A549 (cell line): ENCODE measurements around the gene C3orf49. TPM values are rescaled to one million over a fixed set of nuclear protein-coding genes. Genes with fewer than 3 reads are reported as not detected.

Source experiments
- ATAC-seq, 2 experiments: fragments of 200-7000 bp in 1 of 2; fragments of >200 bp in 1 of 2; cut with Nextera tagmentation in 1 of 2; cut with Tn5 transposase in 1 of 2; 3 replicates each; pipeline versions ENCODE4 v1.8.0 to v1.9.1; 2018 to 2020; ENCODE audit warnings: mild to moderate bottlenecking in 1 of 2, moderate library complexity in 1 of 2
- CTCF ChIA-PET: fragments of 300-600 bp; sonication (Branson Sonifier 250); formaldehyde crosslinking; extraction: SDS; loops from one replicate; lab custom pipeline; 2021; ENCODE audit warnings: antibody characterized with exemption, inconsistent platforms; lab: Yijun Ruan, JAX
- POLR2A ChIA-PET: fragments of 350-600 bp; formaldehyde crosslinking; extraction: SDS; loops from one replicate; lab custom pipeline; 2021; ENCODE audit warnings: antibody characterized with exemption, inconsistent platforms; lab: Yijun Ruan, JAX
- DNase-seq, 2 experiments: peaks; one replicate each; pipeline versions ENCODE4 v3.0.0 to v3.0.0-alpha.2; 2011 to 2016; ENCODE audit warnings: low read depth in 1 of 2, low spot score in 1 of 2
- FAIRE-seq: peaks from 2 replicates; lab custom pipeline; 2011; peaks lifted over from hg19 to GRCh38; lab: Jason Lieb, UNC
- H3K27ac ChIP-seq, 2 experiments: fragments of >200 bp; sonication (Bioruptor Twin); formaldehyde crosslinking; 3 replicates each; pipeline ENCODE4 v1.5.1; 2016 to 2017
- H3K4me1 ChIP-seq: fragments of >200 bp; sonication (Bioruptor Twin); formaldehyde crosslinking; 3 replicates; pipeline ENCODE4 v1.6.1; 2016
- H3K4me2 ChIP-seq: fragments of >200 bp; sonication (Bioruptor Twin); formaldehyde crosslinking; 3 replicates; pipeline ENCODE4 v1.6.1; 2016
- H3K4me3 ChIP-seq: fragments of >200 bp; sonication (Bioruptor Twin); formaldehyde crosslinking; 3 replicates; pipeline ENCODE4 v1.5.1; 2016
- H3K9me3 ChIP-seq: fragments of >200 bp; sonication (Bioruptor Twin); formaldehyde crosslinking; 3 replicates; pipeline ENCODE4 v1.6.1; 2016
- CBX2 ChIP-seq: fragments of 200-600 bp; sonication (generic); IDR thresholded peaks from 2 replicates; pipeline ENCODE4 v1.6.1; 2016; ENCODE audit warnings: low read depth, mild to moderate bottlenecking, borderline replicate concordance
- CBX8 ChIP-seq: fragments of 200-600 bp; sonication (generic); IDR thresholded peaks from 2 replicates; pipeline ENCODE4 v1.6.1; 2016
- EP300 ChIP-seq, 2 experiments: fragments of >200 bp; sonication (Bioruptor Twin); formaldehyde crosslinking; IDR thresholded peaks; 2 replicates in 1 of 2; 3 replicates in 1 of 2; pipeline ENCODE4 v1.6.1; 2016 to 2017
- ESRRA ChIP-seq: fragments of 150-350 bp; IDR thresholded peaks from 2 replicates; pipeline ENCODE4 v1.6.1; 2014; ENCODE audit warnings: mild to moderate bottlenecking, low read length, borderline replicate concordance
- FOSL2 ChIP-seq, 2 experiments: fragments of 450-650 bp in 1 of 2; fragments of >200 bp in 1 of 2; sonication (Bioruptor Twin) in 1 of 2; formaldehyde crosslinking; IDR thresholded peaks; 2 replicates each; pipeline versions ENCODE4 v1.5.0 to v1.6.1; 2016 to 2020; ENCODE audit warnings: mild to moderate bottlenecking in 1 of 2, moderate library complexity in 1 of 2
- FOXS1 ChIP-seq: fragments of 250-450 bp; sonication (Bioruptor Pico); IDR thresholded peaks from 2 replicates; pipeline ENCODE4 v1.5.0; 2020; ENCODE audit warnings: mild to moderate bottlenecking, moderate library complexity
- GATA3 ChIP-seq: IDR thresholded peaks from 2 replicates; pipeline ENCODE4 v1.6.1; 2012; ENCODE audit warnings: borderline replicate concordance
- HDAC2 ChIP-seq: fragments of 200-600 bp; sonication (generic); IDR thresholded peaks from 2 replicates; pipeline ENCODE4 v1.6.1; 2016
- HEYL ChIP-seq: fragments of 250-450 bp; sonication (Bioruptor Pico); IDR thresholded peaks from 2 replicates; pipeline ENCODE4 v1.8.0; 2021; ENCODE audit warnings: mild to moderate bottlenecking, moderate library complexity
- HOXB5 ChIP-seq: fragments of 250-450 bp; sonication (Bioruptor Pico); IDR thresholded peaks from 2 replicates; pipeline ENCODE4 v1.5.0; 2020; ENCODE audit warnings: mild to moderate bottlenecking, moderate library complexity
- JUNB ChIP-seq: fragments of >200 bp; sonication (Bioruptor Twin); formaldehyde crosslinking; IDR thresholded peaks from 2 replicates; pipeline ENCODE4 v1.6.1; 2016
- KDM1A ChIP-seq: fragments of 200-600 bp; sonication (generic); IDR thresholded peaks from 2 replicates; pipeline ENCODE4 v1.6.1; 2016; ENCODE audit warnings: low read depth, mild to moderate bottlenecking
- MAFK ChIP-seq: fragments of 450-650 bp; IDR thresholded peaks from 2 replicates; pipeline ENCODE4 v1.6.1; 2014; ENCODE audit not compliant: partially characterized antibody
- NFE2L2 ChIP-seq: fragments of 150-350 bp; conservative IDR thresholded peaks from 2 replicates; pipeline ENCODE4 v1.6.1; 2014; ENCODE audit warnings: low read length
- NPAS2 ChIP-seq: fragments of 250-450 bp; sonication (Bioruptor Pico); IDR thresholded peaks from 2 replicates; pipeline ENCODE4 v1.8.0; 2022; ENCODE audit warnings: mild to moderate bottlenecking, moderate library complexity, borderline replicate concordance
- POLR2AphosphoS2 ChIP-seq: conservative IDR thresholded peaks from 2 replicates; pipeline ENCODE4 v1.6.1; 2012; ENCODE audit warnings: low read length, improper control_type of control experiment, inconsistent platforms
- RAD21 ChIP-seq, 2 experiments: fragments of >200 bp in 1 of 2; sonication (Bioruptor Twin) in 1 of 2; formaldehyde crosslinking in 1 of 2; IDR thresholded peaks in 1 of 2; conservative IDR thresholded peaks in 1 of 2; 2 replicates in 1 of 2; 3 replicates in 1 of 2; pipeline ENCODE4 v1.6.1; 2012 to 2018; ENCODE audit warnings: inconsistent platforms in 1 of 2
- RCOR1 ChIP-seq: fragments of 150-350 bp; IDR thresholded peaks from 2 replicates; pipeline ENCODE4 v1.6.1; 2014; ENCODE audit warnings: antibody characterized with exemption, low read length, low read depth
- RNF2 ChIP-seq: fragments of 200-600 bp; sonication (generic); IDR thresholded peaks from 2 replicates; pipeline ENCODE4 v1.6.1; 2016; ENCODE audit warnings: low read depth, mild to moderate bottlenecking, antibody characterized with exemption, moderate library complexity, borderline replicate concordance
- SREBF2 ChIP-seq: fragments of 450-650 bp; IDR thresholded peaks from 2 replicates; pipeline ENCODE4 v1.6.1; 2014; ENCODE audit warnings: mild to moderate bottlenecking, moderate library complexity
- TFCP2L1 ChIP-seq: fragments of 250-450 bp; sonication (Bioruptor Pico); IDR thresholded peaks from 2 replicates; pipeline ENCODE4 v1.5.0; 2021; ENCODE audit warnings: mild to moderate bottlenecking
- ZC3H11A ChIP-seq: fragments of 450-650 bp; IDR thresholded peaks from 2 replicates; pipeline ENCODE4 v1.6.1; 2014; ENCODE audit warnings: antibody characterized with exemption, mild to moderate bottlenecking
- ZFP36 ChIP-seq: fragments of 450-650 bp; IDR thresholded peaks from 2 replicates; pipeline ENCODE4 v1.6.1; 2014; ENCODE audit warnings: borderline replicate concordance; ENCODE audit not compliant: partially characterized antibody
- WGBS: methylation state at CpG from one replicate; pipeline ENCODE4 v1.1.6; 2017; ENCODE audit errors: missing lambda C conversion rate; 5-methylcytosine and 5-hydroxymethylcytosine counted together
- polyA plus RNA-seq, 4 experiments: library from polyadenylated mRNA; depleted of rRNA in 3 of 4; stranded (reverse); fragments of >200 nt; fragmentation: RNase III in 1 of 4; extraction: RNeasy Plus Mini Kit Qiagen cat#74134 plus additional on column Dnase treatment in 1 of 4; gene quantifications; 2 replicates in 3 of 4; 3 replicates in 1 of 4; pipeline ENCODE4 v1.2.3, GENCODE V29; 2011 to 2017
- TF ChIP-seq, protein P1 (sequence below): fragments of 250-450 bp; sonication (Bioruptor Pico); IDR thresholded peaks from 2 replicates; pipeline ENCODE4 v1.5.0; 2021; ENCODE audit warnings: mild to moderate bottlenecking, moderate library complexity, borderline replicate concordance
- TF ChIP-seq, protein P2 (sequence below): fragments of 200-600 bp; sonication (generic); IDR thresholded peaks from 2 replicates; pipeline ENCODE4 v1.6.1; 2016; ENCODE audit warnings: antibody characterized with exemption, mild to moderate bottlenecking, moderate library complexity
- TF ChIP-seq, protein P3 (sequence below): IDR thresholded peaks from 2 replicates; pipeline ENCODE4 v1.6.1; 2012; ENCODE audit warnings: low read depth, borderline replicate concordance
- TF ChIP-seq, protein P4 (sequence below): IDR thresholded peaks from 2 replicates; pipeline ENCODE4 v1.6.1; 2012
- TF ChIP-seq, protein P5 (sequence below): fragments of 450-650 bp; IDR thresholded peaks from 2 replicates; pipeline ENCODE4 v1.6.1; 2014; ENCODE audit warnings: antibody characterized with exemption
- TF ChIP-seq, protein P6 (sequence below): fragments of >200 bp; sonication (Bioruptor Twin); formaldehyde crosslinking; IDR thresholded peaks from 3 replicates; pipeline ENCODE4 v1.5.1; 2016

The C3orf49 gene
- polyA plus RNA-seq, 2 of the 4 experiments (the other 2 are of a cell fraction): not detected

DNA sequence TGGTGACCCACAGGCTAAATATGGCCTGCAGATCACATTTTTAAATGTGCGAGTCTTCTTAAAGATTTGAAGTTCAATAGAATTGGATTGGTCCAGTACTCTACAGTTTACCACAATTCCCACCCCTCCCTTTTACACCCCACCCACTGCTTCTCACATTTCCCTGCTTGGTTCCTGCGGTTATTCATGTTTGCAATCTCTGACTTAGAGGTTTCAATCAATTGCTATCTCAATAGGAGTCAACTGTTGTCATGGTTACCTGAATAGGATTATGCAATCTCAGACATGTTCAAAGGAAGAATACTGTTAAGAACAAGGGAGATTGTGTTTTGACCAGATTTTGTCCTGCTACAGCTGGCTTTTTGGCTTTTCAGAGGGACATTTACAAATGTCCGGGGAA is 4.9 kb upstream of the C3orf49 start:
- Histone ChIP-seq H3K4me1 (no peaks in the 10 kb centered on the region), H3K9me3 (no peaks in the 10 kb centered on the region), H3K27ac (no peak overlapping the region), H3K4me2 (no peak overlapping the region), H3K4me3 (no peak overlapping the region)
- ChIA-PET CTCF (interaction anchor here (1.1 to 2.1 kb wide), 2 partner anchors 462 to 464 kb away, joined by 3 to 10 read pairs; no protein-coding TSS in a partner anchor), POLR2A (no interaction called here)
- TF ChIP-seq, protein P1, sequence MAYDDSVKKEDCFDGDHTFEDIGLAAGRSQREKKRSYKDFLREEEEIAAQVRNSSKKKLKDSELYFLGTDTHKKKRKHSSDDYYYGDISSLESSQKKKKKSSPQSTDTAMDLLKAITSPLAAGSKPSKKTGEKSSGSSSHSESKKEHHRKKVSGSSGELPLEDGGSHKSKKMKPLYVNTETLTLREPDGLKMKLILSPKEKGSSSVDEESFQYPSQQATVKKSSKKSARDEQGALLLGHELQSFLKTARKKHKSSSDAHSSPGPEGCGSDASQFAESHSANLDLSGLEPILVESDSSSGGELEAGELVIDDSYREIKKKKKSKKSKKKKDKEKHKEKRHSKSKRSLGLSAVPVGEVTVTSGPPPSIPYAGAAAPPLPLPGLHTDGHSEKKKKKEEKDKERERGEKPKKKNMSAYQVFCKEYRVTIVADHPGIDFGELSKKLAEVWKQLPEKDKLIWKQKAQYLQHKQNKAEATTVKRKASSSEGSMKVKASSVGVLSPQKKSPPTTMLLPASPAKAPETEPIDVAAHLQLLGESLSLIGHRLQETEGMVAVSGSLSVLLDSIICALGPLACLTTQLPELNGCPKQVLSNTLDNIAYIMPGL: no peak
- TF ChIP-seq NFE2L2 (no peak), JUNB (no peak), FOXS1 (CRISPR knock-in tag) (no peak), FOSL2 (IDR thresholded peaks at IDR 0.05) (no peak), FOSL2 (CRISPR knock-in tag; IDR thresholded peaks at IDR 0.05) (no peak), NPAS2 (CRISPR knock-in tag) (no peak), HOXB5 (CRISPR knock-in tag) (no peak), RCOR1 (no peak), SREBF2 (no peak), TFCP2L1 (CRISPR knock-in tag) (no peak)
- TF ChIP-seq, protein P2, sequence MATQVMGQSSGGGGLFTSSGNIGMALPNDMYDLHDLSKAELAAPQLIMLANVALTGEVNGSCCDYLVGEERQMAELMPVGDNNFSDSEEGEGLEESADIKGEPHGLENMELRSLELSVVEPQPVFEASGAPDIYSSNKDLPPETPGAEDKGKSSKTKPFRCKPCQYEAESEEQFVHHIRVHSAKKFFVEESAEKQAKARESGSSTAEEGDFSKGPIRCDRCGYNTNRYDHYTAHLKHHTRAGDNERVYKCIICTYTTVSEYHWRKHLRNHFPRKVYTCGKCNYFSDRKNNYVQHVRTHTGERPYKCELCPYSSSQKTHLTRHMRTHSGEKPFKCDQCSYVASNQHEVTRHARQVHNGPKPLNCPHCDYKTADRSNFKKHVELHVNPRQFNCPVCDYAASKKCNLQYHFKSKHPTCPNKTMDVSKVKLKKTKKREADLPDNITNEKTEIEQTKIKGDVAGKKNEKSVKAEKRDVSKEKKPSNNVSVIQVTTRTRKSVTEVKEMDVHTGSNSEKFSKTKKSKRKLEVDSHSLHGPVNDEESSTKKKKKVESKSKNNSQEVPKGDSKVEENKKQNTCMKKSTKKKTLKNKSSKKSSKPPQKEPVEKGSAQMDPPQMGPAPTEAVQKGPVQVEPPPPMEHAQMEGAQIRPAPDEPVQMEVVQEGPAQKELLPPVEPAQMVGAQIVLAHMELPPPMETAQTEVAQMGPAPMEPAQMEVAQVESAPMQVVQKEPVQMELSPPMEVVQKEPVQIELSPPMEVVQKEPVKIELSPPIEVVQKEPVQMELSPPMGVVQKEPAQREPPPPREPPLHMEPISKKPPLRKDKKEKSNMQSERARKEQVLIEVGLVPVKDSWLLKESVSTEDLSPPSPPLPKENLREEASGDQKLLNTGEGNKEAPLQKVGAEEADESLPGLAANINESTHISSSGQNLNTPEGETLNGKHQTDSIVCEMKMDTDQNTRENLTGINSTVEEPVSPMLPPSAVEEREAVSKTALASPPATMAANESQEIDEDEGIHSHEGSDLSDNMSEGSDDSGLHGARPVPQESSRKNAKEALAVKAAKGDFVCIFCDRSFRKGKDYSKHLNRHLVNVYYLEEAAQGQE: no peak
- DNase-seq (no peak), FAIRE-seq (no peak), ATAC-seq (no peak)
- WGBS: 95% methylated on average over 3 of the region's 3 CpGs

DNA sequence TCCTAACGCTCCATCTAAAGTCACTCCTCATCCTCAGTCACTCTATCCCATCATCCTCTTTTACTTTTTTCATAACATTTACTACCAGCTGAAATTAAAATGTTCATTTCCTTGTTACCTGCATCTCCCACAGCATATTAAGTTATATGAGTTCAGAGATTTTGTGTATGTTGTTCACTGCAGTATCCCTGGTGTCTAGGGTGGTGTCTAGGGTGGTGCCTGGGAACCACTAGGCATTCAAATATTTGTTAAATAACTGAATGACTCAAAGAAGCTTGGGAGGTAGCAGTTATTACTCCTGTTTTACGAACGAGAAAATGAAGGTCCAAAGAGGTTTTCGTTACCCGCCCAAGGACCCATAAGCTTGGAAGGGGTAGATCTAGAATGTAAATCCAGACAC is 1.9 kb upstream of the C3orf49 start:
- no peak overlapping the region for H3K4me3 ChIP-seq
- WGBS: 85% methylated on average over 5 of the region's 5 CpGs
- FAIRE-seq: no peak
- ATAC-seq: no peak
- no peaks in the 10 kb centered on the region for H3K9me3 ChIP-seq
- H3K4me1 ChIP-seq: no peaks in the 10 kb centered on the region
- TF ChIP-seq RAD21 (conservative IDR thresholded peaks at IDR 0.05 in 1 of 2, IDR thresholded peaks at IDR 0.05 in 1 of 2) (no peak), CBX2 (no peak), ZFP36 (no peak), RNF2 (no peak), GATA3 (no peak), CBX8 (no peak), HDAC2 (no peak), POLR2AphosphoS2 (no peak), ZC3H11A (no peak), KDM1A (no peak), EP300 (IDR thresholded peaks at IDR 0.05) (no peak), ESRRA (no peak), MAFK (no peak), HEYL (CRISPR knock-in tag) (no peak)
- TF ChIP-seq, protein P3, sequence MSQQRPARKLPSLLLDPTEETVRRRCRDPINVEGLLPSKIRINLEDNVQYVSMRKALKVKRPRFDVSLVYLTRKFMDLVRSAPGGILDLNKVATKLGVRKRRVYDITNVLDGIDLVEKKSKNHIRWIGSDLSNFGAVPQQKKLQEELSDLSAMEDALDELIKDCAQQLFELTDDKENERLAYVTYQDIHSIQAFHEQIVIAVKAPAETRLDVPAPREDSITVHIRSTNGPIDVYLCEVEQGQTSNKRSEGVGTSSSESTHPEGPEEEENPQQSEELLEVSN: no peak
- TF ChIP-seq, protein P4, sequence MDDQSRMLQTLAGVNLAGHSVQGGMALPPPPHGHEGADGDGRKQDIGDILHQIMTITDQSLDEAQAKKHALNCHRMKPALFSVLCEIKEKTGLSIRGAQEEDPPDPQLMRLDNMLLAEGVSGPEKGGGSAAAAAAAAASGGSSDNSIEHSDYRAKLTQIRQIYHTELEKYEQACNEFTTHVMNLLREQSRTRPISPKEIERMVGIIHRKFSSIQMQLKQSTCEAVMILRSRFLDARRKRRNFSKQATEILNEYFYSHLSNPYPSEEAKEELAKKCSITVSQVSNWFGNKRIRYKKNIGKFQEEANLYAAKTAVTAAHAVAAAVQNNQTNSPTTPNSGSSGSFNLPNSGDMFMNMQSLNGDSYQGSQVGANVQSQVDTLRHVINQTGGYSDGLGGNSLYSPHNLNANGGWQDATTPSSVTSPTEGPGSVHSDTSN: no peak
- TF ChIP-seq, protein P5, sequence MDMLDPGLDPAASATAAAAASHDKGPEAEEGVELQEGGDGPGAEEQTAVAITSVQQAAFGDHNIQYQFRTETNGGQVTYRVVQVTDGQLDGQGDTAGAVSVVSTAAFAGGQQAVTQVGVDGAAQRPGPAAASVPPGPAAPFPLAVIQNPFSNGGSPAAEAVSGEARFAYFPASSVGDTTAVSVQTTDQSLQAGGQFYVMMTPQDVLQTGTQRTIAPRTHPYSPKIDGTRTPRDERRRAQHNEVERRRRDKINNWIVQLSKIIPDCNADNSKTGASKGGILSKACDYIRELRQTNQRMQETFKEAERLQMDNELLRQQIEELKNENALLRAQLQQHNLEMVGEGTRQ: no peak
- TF ChIP-seq, protein P6, sequence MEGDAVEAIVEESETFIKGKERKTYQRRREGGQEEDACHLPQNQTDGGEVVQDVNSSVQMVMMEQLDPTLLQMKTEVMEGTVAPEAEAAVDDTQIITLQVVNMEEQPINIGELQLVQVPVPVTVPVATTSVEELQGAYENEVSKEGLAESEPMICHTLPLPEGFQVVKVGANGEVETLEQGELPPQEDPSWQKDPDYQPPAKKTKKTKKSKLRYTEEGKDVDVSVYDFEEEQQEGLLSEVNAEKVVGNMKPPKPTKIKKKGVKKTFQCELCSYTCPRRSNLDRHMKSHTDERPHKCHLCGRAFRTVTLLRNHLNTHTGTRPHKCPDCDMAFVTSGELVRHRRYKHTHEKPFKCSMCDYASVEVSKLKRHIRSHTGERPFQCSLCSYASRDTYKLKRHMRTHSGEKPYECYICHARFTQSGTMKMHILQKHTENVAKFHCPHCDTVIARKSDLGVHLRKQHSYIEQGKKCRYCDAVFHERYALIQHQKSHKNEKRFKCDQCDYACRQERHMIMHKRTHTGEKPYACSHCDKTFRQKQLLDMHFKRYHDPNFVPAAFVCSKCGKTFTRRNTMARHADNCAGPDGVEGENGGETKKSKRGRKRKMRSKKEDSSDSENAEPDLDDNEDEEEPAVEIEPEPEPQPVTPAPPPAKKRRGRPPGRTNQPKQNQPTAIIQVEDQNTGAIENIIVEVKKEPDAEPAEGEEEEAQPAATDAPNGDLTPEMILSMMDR: no peak
- TF ChIP-seq, all 56 proteins: peak for 0
- ChIA-PET POLR2A (no interaction called here), CTCF (interaction anchor here (1.6 to 9.2 kb wide), 5 partner anchors 9 to 467 kb away, joined by 3 to 115 read pairs (median 12); no protein-coding TSS in a partner anchor)
- H3K27ac ChIP-seq: no peak overlapping the region
- no peak for DNase-seq
- H3K4me2 ChIP-seq: no peak overlapping the region
